ENCODE data around the gene CADPS2.

Gene CADPS2

GRCh38 chr7:122340427-122340826 lies 545.8 kb downstream of the CADPS2 start:
- TF ChIP-seq CTCF (IDR thresholded peaks at IDR 0.05; ENCODE audit: insufficient read depth, low read depth, low read length, missing control alignments), result no peak
- DNase-seq (ENCODE audit: low read depth), result no peak
- H3K4me3 ChIP-seq (ENCODE audit: low read length), result no peak overlapping the region

GRCh38 chr7:122339145-122339904 lies 546.9 kb downstream of the CADPS2 start:
- H3K4me3 ChIP-seq (ENCODE audit: low read length), result no peak overlapping the region
- no peak for DNase-seq (ENCODE audit: low read depth)
- TF ChIP-seq CTCF (IDR thresholded peaks at IDR 0.05; ENCODE audit: insufficient read depth, low read depth, low read length, missing control alignments), result no peak

- no peak for TF ChIP-seq CTCF (IDR thresholded peaks at IDR 0.05; ENCODE audit: insufficient read depth, low read depth, low read length, missing control alignments)
- H3K4me3 ChIP-seq (ENCODE audit: low read length), result no peak overlapping the region
- DNase-seq (ENCODE audit: low read depth), result no peak
Observed at GRCh38 chr7:122337011-122337410, 549.2 kb downstream of the CADPS2 start.

GRCh38 chr7:122329145-122329802 lies 557.0 kb downstream of the CADPS2 start:
- DNase-seq (ENCODE audit: low read depth), result no peak
- TF ChIP-seq CTCF (IDR thresholded peaks at IDR 0.05; ENCODE audit: insufficient read depth, low read depth, low read length, missing control alignments), result no peak

DNA sequence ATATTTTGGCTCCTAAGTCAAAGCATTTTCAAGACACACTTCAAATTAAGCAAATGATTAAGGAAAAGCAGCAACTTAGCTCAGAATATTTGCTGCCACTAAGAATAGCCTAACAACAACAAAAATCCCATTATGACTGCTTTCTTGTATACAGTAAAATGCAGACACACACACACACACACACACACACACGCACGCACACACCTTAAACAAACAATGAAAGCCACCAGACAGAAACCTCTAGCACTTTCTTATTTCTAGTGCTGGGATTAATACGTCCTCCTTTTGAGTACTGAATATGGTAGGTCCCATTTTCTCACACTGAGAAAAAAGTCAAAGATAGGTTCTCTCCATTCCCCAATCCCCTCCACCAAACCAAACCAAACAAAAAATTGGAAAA lies 558.3 kb downstream of the CADPS2 start:
- H3K4me3 ChIP-seq (ENCODE audit: low read length), result no peak overlapping the region
- no peak for TF ChIP-seq CTCF (IDR thresholded peaks at IDR 0.05; ENCODE audit: insufficient read depth, low read depth, low read length, missing control alignments)
- no peak for DNase-seq (ENCODE audit: low read depth)

More at GRCh38 chr7:122329145-122329802, 557.0 kb downstream of the CADPS2 start:
- no peak overlapping the region for H3K4me3 ChIP-seq (ENCODE audit: low read length)

GRCh38 chr7:122316467-122317388 lies 569.5 kb downstream of the CADPS2 start:
- DNase-seq (ENCODE audit: low read depth), result no peak
- no peak for TF ChIP-seq CTCF (IDR thresholded peaks at IDR 0.05; ENCODE audit: insufficient read depth, low read depth, low read length, missing control alignments)
- no peak overlapping the region for H3K4me3 ChIP-seq (ENCODE audit: low read length)

Measured in epithelial cell of esophagus (primary cell).